Measurements from ENCODE around the gene SRGAP1.

Gene SRGAP1

DNA sequence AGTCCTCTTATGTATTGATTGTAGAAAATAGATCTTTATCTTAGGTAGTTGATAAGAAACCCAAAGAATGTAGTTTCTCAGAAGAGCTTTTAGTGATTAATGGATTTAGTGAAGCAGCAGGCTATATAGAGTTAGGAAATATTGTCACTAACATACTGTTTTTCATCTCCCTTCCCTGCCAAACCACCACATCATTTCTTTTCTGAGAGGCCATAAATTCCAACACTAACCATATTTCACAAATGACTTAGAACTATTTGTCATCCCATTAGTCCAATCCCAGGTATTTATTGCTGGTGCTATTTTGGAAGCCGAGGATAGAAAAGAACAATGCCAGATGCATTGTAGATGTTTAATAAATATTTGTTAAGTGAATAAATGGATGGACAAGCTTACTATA lies 191.9 kb downstream of the SRGAP1 start:
- TF ChIP-seq, protein P1, sequence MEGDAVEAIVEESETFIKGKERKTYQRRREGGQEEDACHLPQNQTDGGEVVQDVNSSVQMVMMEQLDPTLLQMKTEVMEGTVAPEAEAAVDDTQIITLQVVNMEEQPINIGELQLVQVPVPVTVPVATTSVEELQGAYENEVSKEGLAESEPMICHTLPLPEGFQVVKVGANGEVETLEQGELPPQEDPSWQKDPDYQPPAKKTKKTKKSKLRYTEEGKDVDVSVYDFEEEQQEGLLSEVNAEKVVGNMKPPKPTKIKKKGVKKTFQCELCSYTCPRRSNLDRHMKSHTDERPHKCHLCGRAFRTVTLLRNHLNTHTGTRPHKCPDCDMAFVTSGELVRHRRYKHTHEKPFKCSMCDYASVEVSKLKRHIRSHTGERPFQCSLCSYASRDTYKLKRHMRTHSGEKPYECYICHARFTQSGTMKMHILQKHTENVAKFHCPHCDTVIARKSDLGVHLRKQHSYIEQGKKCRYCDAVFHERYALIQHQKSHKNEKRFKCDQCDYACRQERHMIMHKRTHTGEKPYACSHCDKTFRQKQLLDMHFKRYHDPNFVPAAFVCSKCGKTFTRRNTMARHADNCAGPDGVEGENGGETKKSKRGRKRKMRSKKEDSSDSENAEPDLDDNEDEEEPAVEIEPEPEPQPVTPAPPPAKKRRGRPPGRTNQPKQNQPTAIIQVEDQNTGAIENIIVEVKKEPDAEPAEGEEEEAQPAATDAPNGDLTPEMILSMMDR (IDR thresholded peaks at IDR 0.05) = no peak
- Mint-ChIP-seq H3K4me1 (peaks cover 21% of the 10 kb centered on the region), H3K27me3 (ENCODE audit: low read depth, poor library complexity) (no peaks in the 10 kb centered on the region), H3K36me3 (ENCODE audit: low read depth) (no peaks in the 10 kb centered on the region), H3K4me3 (no peak overlapping the region), H3K9me3 (peaks cover 12% of the 10 kb centered on the region), H3K27ac (no peak overlapping the region)
- DNase-seq = no peak

DNA sequence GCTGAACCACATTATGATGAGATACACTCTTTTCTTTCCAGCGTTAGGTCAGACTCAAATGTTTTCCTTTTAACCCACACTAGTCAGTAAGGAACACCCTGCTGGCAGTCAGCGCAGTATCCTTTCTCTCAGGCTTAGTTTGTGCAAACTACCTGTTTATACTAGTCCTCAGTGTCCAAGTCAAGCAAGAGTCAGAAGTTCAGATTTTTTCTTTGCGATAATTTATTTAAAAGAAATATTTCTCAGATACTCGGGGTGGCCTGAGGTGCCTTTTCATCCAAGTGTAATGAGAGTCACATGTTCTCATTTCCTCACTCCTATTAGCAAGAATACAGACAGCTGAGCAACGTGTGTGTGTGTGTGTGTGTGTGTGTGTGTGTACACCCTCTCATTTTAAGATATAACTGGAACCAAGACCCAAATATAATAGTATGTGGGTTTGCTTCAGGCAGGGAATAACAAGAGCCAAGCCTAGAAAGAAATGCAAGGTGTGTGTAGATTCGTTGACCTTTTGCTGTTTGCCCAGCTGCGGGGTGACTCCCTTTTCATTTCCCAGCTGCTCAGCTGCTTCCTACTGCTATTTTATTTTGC lies 194.9 kb downstream of the SRGAP1 start:
- no peaks in the 10 kb centered on the region for H3K27me3 Mint-ChIP-seq (ENCODE audit: low read depth, poor library complexity)
- H3K27ac Mint-ChIP-seq = no peak overlapping the region
- DNase-seq = no peak
- no peak overlapping the region for H3K4me3 Mint-ChIP-seq
- TF ChIP-seq, protein P1 (IDR thresholded peaks at IDR 0.05) = no peak
- no peaks in the 10 kb centered on the region for H3K9me3 Mint-ChIP-seq
- H3K36me3 Mint-ChIP-seq (ENCODE audit: low read depth) = no peaks in the 10 kb centered on the region
- peaks cover 21% of the 10 kb centered on the region for H3K4me1 Mint-ChIP-seq

DNA sequence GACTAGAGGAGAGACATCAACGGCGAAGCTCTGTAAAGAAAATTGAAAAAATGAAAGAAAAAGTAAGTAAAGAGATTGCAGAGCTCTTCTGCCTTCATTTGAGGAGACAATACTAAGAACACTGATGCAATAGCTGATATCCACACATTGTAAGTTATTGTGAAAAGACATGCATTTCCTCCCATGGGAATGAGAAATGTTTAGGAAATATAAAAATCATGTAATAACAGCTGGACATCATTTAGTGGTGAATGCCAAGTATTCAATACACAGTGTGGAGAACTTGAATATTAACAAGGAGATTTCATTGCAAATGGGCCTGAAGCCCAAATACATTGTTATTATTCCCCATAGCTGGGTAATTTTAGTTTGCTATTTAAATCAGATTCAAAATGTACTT lies 198.4 kb downstream of the SRGAP1 start:
- peaks cover 11% of the 10 kb centered on the region for H3K4me1 Mint-ChIP-seq
- H3K27me3 Mint-ChIP-seq (ENCODE audit: low read depth, poor library complexity) = no peaks in the 10 kb centered on the region
- no peaks in the 10 kb centered on the region for H3K36me3 Mint-ChIP-seq (ENCODE audit: low read depth)
- DNase-seq = no peak
- H3K27ac Mint-ChIP-seq = peak overlapping the region; percentile 8
- no peaks in the 10 kb centered on the region for H3K9me3 Mint-ChIP-seq
- no peak overlapping the region for H3K4me3 Mint-ChIP-seq
- TF ChIP-seq, protein P1 (IDR thresholded peaks at IDR 0.05) = no peak

DNA sequence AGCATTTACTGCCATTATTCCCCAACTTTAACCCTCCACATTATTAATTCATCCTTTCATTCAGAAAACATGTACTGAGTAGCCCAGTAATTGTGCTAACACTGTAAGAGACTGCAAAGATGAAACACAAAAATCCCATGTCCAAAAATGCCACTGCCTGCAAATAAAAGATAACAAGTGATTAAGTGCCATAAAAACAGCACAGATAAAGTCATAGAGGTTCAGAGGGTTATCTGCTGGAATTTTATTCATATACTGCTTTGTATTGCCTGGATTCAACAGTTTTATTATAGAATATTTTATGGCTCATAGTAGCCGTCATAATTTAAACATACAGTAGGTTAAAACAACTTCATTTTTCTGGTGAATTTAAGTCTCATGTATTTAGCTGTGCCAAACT lies 199.7 kb downstream of the SRGAP1 start:
- Mint-ChIP-seq H3K27me3 (ENCODE audit: low read depth, poor library complexity) (no peaks in the 10 kb centered on the region), H3K9me3 (no peaks in the 10 kb centered on the region), H3K27ac (no peak overlapping the region), H3K4me3 (no peak overlapping the region), H3K36me3 (ENCODE audit: low read depth) (no peaks in the 10 kb centered on the region), H3K4me1 (peaks cover 8% of the 10 kb centered on the region)
- no peak for DNase-seq
- TF ChIP-seq, protein P1 (IDR thresholded peaks at IDR 0.05) = no peak

DNA sequence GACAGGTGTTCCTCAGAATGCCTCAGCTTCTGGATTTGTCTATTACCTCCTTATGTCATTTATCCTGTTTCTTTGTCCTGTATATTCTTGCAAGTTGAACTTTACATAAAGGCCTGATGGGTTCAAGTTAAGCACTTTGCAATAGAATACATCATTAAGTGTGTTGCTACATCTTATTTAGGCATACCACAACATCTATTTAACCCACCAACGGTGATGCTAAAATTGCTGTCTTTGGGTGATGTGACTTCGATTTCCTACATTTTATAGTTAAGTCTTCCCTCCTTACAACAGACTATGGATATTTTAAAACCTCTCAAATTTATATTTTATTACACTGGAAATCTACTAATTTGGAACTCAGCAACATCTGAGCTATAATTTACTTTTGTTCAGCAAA lies 206.6 kb downstream of the SRGAP1 start:
- TF ChIP-seq, protein P1 (IDR thresholded peaks at IDR 0.05) = no peak
- H3K4me3 Mint-ChIP-seq = no peak overlapping the region
- no peaks in the 10 kb centered on the region for H3K4me1 Mint-ChIP-seq
- H3K27ac Mint-ChIP-seq = no peak overlapping the region
- H3K36me3 Mint-ChIP-seq (ENCODE audit: low read depth) = peaks cover 15% of the 10 kb centered on the region
- no peaks in the 10 kb centered on the region for H3K27me3 Mint-ChIP-seq (ENCODE audit: low read depth, poor library complexity)
- no peak for DNase-seq
- H3K9me3 Mint-ChIP-seq = peaks cover 8% of the 10 kb centered on the region

DNA sequence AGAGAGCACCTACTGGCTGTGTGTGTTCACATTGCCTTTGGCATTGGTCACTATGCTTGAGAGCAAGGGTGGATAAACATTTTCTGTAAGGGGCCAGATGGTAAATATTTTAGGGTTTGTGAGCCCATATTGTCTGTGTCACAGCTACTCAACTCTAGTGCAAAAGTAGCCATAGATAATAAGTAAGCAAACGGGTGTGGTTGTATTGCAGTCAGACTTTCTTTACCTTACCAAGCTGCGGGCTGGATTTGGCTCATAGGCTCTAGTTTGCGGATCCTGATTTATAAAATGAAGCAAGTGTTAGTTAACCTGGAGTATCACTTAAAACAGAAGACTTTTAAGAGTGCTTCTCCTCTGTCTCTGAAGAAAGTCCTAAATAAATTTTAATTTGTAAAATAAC lies 208.6 kb downstream of the SRGAP1 start:
- H3K4me3 Mint-ChIP-seq = no peak overlapping the region
- H3K4me1 Mint-ChIP-seq = no peaks in the 10 kb centered on the region
- DNase-seq = no peak
- peaks cover 10% of the 10 kb centered on the region for H3K9me3 Mint-ChIP-seq
- H3K27me3 Mint-ChIP-seq (ENCODE audit: low read depth, poor library complexity) = no peaks in the 10 kb centered on the region
- H3K27ac Mint-ChIP-seq = no peak overlapping the region
- H3K36me3 Mint-ChIP-seq (ENCODE audit: low read depth) = peaks cover 17% of the 10 kb centered on the region
- TF ChIP-seq, protein P1 (IDR thresholded peaks at IDR 0.05) = no peak
